ENCODE results near the gene PRAC1. TPM values are rescaled to one million over a fixed set of nuclear protein-coding genes. Genes with fewer than 3 reads are reported as not detected.

PRAC1 gene
- total RNA-seq, 4 donors from 2014 or later = not detected

DNA sequence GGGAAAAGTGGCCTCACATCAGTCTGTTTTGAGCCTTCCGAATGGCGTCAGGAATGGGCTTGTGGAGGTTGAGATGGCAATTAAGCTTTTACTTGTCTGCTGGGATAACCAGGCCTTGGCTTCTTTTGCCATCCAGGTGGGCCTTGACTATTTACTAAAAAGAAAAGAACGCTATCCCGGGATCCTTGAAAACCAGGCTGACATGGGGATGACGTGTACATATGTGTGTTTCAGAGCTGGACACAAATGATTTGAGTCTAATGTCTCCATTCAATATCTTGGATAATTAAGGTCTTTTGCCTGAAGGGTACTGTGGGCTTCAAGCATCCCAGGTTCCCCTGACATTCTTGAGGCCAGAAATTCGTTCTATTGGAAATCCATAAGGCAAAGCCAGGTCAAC is 38.8 kb upstream of the PRAC1 start:
- Histone ChIP-seq H3K27ac (no peak overlapping the region), H3K27me3 (peaks cover 0 to 11% of the 10 kb centered on the region in 2 donors), H3K9me3 (no peaks in the 10 kb centered on the region), H3K36me3 (no peaks in the 10 kb centered on the region), H3K4me1 (no peaks in the 10 kb centered on the region), H3K4me3 (no peak overlapping the region)
- no peak for DNase-seq
- intact Hi-C loops (cut with DNase I; ENCODE audit: low total_unique reads) = no loop called here
- no peak for TF ChIP-seq POLR2A (IDR thresholded peaks at IDR 0.05)
- TF ChIP-seq, protein P1, sequence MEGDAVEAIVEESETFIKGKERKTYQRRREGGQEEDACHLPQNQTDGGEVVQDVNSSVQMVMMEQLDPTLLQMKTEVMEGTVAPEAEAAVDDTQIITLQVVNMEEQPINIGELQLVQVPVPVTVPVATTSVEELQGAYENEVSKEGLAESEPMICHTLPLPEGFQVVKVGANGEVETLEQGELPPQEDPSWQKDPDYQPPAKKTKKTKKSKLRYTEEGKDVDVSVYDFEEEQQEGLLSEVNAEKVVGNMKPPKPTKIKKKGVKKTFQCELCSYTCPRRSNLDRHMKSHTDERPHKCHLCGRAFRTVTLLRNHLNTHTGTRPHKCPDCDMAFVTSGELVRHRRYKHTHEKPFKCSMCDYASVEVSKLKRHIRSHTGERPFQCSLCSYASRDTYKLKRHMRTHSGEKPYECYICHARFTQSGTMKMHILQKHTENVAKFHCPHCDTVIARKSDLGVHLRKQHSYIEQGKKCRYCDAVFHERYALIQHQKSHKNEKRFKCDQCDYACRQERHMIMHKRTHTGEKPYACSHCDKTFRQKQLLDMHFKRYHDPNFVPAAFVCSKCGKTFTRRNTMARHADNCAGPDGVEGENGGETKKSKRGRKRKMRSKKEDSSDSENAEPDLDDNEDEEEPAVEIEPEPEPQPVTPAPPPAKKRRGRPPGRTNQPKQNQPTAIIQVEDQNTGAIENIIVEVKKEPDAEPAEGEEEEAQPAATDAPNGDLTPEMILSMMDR (IDR thresholded peaks at IDR 0.05) = no peak

GRCh38 chr17:48760411-48760810 is 38.1 kb upstream of the PRAC1 start:
- TF ChIP-seq, protein P1 (IDR thresholded peaks at IDR 0.05) = no peak
- no peak for TF ChIP-seq POLR2A (IDR thresholded peaks at IDR 0.05)
- Histone ChIP-seq H3K27ac (no peak overlapping the region), H3K36me3 (no peaks in the 10 kb centered on the region), H3K4me3 (no peak overlapping the region), H3K4me1 (no peaks in the 10 kb centered on the region), H3K9me3 (no peaks in the 10 kb centered on the region), H3K27me3 (peaks cover under 1 to 14% of the 10 kb centered on the region in 2 donors)
- no peak for DNase-seq
- intact Hi-C loops (cut with DNase I; ENCODE audit: low total_unique reads) = no loop called here

DNA sequence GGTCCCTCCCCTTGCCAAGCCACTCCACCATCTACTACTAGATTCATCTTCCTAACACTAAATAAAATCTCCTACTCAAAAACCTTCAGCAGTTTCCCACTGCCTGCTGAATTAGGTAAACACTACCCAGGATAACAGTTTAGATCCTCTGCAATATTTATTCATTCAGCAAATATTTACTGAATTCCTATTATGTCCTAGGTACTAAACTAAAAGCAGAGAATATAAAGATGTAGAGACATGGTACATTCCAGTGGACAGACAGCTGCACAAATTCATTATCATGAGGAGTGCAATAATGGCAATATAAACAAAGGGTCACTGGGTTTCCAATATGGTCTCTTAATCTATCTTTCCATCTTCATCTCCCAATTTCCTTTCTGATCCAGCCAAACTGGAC is 37.0 kb upstream of the PRAC1 start:
- Histone ChIP-seq H3K9me3 (no peaks in the 10 kb centered on the region), H3K27me3 (peaks cover 4 to 25% of the 10 kb centered on the region in 2 donors), H3K36me3 (no peaks in the 10 kb centered on the region), H3K27ac (no peak overlapping the region), H3K4me3 (no peak overlapping the region), H3K4me1 (peaks cover 0 to 7% of the 10 kb centered on the region in 2 donors)
- intact Hi-C loops (cut with DNase I; ENCODE audit: low total_unique reads) = no loop called here
- TF ChIP-seq, protein P1 (IDR thresholded peaks at IDR 0.05) = no peak
- no peak for TF ChIP-seq POLR2A (IDR thresholded peaks at IDR 0.05)
- DNase-seq = no peak

DNA sequence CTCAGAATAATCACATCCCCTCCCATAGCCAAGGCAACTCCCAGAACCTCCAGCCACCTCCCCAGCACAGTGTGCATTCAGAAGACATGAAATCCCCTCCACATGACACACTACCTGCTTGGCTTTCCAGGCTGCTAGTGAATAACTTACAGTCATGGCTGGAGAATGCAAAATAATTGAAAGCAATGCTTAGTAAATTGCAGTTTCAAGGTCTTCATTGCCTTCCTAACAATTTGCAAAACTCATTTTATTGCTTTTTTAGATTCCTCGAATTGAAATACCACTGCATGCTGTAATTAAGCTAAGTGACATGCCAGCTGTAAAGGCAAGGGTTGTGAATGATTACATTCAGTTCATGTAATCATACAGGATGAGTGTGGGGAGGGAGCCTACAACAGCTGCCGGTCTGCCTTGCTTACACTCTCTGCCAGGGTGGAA is 35.2 kb upstream of the PRAC1 start:
- no peak overlapping the region for H3K4me3 ChIP-seq
- no peak for TF ChIP-seq POLR2A (IDR thresholded peaks at IDR 0.05)
- TF ChIP-seq, protein P1 (IDR thresholded peaks at IDR 0.05) = no peak
- no peaks in the 10 kb centered on the region for H3K36me3 ChIP-seq
- no peaks in the 10 kb centered on the region for H3K9me3 ChIP-seq
- no peak overlapping the region for H3K27ac ChIP-seq
- intact Hi-C loops (cut with DNase I; ENCODE audit: low total_unique reads) = no loop called here
- peaks cover 4 to 43% of the 10 kb centered on the region in 2 donors for H3K27me3 ChIP-seq
- DNase-seq = no peak
- peaks cover 0 to 9% of the 10 kb centered on the region in 2 donors for H3K4me1 ChIP-seq

DNA sequence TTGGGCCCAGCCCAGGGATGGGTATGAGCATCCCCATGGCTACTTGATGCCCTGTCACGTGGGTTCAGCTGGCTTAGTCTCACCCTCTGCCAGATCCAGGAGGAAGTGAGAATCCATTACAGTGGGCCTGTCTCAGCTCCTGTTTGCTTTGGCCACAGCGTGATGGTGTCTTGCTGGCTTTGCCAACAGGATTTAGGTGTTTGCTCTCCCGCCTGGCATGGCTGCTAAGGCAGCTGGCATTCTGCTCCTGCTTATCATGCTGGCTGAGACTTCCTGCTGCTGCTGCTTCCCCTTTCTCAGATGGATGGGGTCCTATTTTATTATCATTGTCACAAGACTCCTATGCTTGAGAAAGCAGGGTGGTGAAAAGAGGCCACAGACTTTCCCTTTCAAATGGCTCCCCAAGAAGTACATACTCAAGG is 34.5 kb upstream of the PRAC1 start:
- Histone ChIP-seq H3K9me3 (no peaks in the 10 kb centered on the region), H3K36me3 (no peaks in the 10 kb centered on the region), H3K27ac (no peak overlapping the region), H3K27me3 (peaks cover 4 to 50% of the 10 kb centered on the region in 2 donors), H3K4me1 (peaks cover 0 to 9% of the 10 kb centered on the region in 2 donors), H3K4me3 (no peak overlapping the region)
- no peak for TF ChIP-seq POLR2A (IDR thresholded peaks at IDR 0.05)
- TF ChIP-seq, protein P1 (IDR thresholded peaks at IDR 0.05) = no peak
- DNase-seq = no peak
- intact Hi-C loops (cut with DNase I; ENCODE audit: low total_unique reads) = no loop called here
